ENCODE data around the gene CBL.
A peak's percentile ranks its signal among the peaks of the same experiment; 100 is the strongest.
"Not testable (repeated sequence)": the region's sequence is repeated elsewhere in the genome, so short reads cannot be mapped to it uniquely, and the experiment has no call there.

CBL gene

DNA sequence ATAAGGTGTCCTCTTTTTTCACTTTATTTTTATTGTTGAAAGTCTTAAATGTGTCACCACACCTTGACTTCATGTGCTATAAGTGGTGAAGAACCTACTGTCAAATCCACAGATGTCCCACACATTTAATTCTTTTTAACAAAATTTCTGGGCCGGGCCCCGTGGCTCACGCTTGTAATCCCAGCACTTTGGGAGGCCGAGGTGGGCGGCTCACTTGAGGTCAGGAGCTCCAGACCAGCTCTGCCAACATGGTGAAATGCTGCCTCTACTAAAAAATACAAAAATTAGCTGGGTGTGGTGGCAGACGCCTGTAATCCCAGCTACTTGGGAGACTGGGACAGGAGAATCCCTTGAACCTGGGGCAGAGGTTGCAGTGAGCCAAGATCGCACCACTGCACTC is 3.0 kb downstream of the CBL start:
- DNase-seq (ENCODE audit: low read depth in 2 of 2) = no peak

DNA sequence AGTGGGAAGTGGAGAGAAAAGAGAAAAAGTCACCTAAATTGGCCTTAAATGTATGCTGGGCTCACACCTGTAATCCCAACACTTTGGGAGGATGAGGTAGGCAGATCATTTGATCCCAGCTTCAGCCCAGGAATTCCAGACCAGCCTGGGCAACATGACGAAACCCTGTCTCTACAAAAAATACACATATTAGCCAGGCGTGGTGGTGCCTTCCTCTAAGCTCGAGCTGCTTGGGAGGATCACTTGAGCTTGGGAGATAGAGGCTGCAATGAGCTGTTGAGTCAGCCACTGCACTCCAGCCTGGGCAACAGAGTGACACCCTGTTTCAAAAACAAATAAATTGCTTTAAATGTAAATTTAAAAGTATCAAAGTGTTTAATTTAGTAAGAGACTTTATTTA is 3.9 kb downstream of the CBL start:
- no peak for DNase-seq (ENCODE audit: low read depth in 2 of 2)

- DNase-seq (ENCODE audit: low read depth in 2 of 2) = peak in 1 of 2 donors; percentile 5
Observed at GRCh38 chr11:119218141-119218878, 12.2 kb downstream of the CBL start.

DNA sequence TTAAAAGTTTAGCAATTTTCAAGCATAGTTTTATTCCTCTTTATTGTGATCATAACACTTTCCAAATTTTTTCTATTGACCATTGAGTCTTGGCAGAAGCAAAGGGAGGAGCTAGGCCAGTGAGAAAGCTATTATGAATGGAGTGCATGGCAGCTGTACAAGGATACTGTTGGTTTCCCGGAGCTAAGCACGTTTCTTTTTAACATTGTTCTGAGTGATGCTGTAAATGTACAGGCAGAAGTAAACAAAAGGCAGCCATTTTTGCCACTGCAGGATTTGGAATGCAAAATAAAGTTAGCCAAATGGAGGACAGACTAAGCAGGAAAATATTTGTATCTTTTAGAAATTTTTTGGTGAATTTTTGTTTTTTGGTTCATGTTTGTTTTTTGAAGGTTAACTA is 16.2 kb downstream of the CBL start:
- no peak for DNase-seq (ENCODE audit: low read depth in 2 of 2)

GRCh38 chr11:119222891-119223290 is 16.8 kb downstream of the CBL start:
- no peak for DNase-seq (ENCODE audit: low read depth in 2 of 2)

GRCh38 chr11:119223856-119224255 is 17.7 kb downstream of the CBL start:
- no peak for DNase-seq (ENCODE audit: low read depth in 2 of 2)

DNA sequence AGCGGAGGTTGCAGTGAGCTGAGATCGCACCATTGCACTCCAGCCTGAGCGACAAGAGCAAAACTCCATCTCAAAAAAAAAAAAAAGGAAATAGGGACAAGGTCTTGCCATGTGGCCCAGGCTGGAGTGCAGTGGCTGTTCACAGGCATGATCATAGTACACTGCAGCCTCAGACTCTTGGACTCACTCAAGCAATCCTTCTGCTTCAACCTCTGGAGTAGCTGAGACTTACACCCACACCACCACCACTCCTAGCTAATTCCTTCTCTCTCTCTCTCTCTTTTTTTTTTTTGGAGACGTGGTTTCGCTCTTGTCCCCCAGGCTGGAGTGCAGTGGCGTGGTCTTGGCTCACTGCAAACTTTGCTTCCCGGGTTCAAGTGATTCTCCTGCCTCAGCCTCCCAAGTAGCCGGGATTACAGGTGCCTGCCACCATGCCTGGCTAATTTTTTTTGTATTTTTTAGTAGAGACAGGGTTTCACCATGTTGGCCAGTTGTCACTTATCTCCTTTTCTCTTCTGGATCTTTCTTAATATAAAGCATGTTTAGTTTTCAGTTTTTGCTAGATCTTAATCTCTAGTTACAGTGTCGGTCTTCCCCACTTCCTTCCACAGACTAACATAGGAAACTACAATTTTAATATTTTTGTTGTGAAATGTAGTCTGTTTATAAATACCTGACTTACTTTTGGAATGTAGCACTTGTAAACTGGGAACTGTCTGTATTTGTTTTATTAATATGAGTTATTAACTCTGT is 22.6 kb downstream of the CBL start:
- not testable (repeated sequence) for DNase-seq (ENCODE audit: low read depth in 2 of 2)

GRCh38 chr11:119229288-119229672 is 23.1 kb downstream of the CBL start:
- DNase-seq (ENCODE audit: low read depth in 2 of 2) = no peak

DNA sequence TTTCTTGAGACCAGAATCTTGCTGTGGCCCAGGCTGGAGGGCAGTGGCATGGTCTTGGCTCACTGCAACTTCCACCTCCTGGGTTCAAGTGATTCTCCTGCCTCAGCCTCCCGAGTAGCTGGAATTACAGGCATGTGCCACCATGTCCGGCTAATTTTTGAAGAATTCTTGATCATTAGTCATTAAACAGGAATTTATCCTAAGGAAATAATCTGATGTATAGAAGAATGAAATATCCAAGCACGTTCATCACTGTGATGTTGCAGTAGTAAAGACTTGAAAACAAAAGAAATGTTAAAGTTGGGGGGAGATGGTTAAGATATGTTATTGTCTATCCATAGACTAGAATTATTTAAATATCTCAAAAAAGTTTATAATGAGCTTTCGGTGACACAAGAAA is 23.6 kb downstream of the CBL start:
- no peak for DNase-seq (ENCODE audit: low read depth in 2 of 2)

- no peak for DNase-seq (ENCODE audit: low read depth in 2 of 2)
Observed at GRCh38 chr11:119236490-119236889, 30.4 kb downstream of the CBL start.

GRCh38 chr11:119236891-119237290 is 30.8 kb downstream of the CBL start:
- DNase-seq (ENCODE audit: low read depth in 2 of 2) = no peak

DNA sequence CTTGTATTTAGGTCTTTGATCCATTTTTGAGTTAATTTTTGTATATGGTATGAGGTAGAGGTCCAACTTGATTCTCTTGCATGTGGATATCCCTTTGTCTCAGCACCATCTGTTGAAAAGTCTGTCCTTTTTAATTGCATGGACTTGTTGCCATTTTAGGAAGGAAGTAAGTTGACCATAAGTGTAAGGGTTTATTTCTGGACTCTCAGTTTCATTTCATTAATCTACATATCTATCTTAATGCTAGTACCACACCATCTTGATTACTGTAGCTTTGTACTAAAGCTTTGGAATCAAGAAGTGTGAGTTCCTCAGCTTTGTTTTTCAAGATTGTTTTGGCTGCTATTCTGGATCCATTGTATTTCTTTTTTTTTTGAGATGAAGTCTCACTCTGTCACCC is 31.4 kb downstream of the CBL start:
- DNase-seq (ENCODE audit: low read depth in 2 of 2) = no peak

- DNase-seq (ENCODE audit: low read depth in 2 of 2) = no peak
Observed at GRCh38 chr11:119248750-119249670, 42.9 kb downstream of the CBL start.

- DNase-seq (ENCODE audit: low read depth in 2 of 2) = no peak
Observed at GRCh38 chr11:119249671-119250010, 43.5 kb downstream of the CBL start.

DNA sequence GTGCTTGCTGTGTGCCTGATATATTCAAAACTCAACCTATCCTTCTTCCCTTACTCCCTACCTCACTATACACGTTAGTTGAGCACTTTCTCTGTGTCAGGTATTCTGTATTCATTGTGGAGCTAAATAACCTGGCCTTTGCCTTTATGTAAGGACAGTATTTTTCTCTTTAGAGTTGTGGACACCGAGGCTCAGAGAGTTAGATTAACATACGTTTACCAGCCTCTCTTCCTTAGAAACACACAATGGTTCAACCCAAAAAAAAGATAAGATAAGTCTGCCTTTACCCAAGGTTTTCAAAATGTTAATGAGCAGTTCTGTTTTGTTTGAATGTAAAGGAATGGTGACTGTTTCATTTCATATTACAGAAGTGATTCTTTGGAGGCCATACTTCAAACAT is 45.0 kb downstream of the CBL start:
- DNase-seq (ENCODE audit: low read depth in 2 of 2) = no peak

- DNase-seq (ENCODE audit: low read depth in 2 of 2) = peak; percentile 14 to 20
Observed at GRCh38 chr11:119254239-119254638, 48.1 kb downstream of the CBL start.

DNA sequence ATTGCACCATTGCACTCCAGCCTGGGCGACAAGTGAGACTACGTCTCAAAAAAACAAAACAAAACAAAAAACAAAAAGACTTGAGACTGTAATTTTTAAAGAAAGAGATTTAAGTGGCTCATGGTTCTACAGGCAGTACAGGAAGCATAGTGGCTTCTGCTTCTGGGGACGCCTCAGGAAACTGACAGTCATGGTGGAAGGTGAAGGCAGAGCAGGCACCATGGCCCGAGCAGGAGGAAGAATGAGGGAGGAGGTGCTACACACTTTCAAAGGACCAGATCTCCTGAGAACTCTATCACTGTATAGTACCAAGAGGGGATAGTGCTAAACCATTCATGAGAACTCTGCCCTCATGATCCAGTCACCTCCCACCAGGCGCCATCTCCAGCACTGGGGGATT is 52.0 kb downstream of the CBL start:
- no peak for DNase-seq (ENCODE audit: low read depth in 2 of 2)

DNA sequence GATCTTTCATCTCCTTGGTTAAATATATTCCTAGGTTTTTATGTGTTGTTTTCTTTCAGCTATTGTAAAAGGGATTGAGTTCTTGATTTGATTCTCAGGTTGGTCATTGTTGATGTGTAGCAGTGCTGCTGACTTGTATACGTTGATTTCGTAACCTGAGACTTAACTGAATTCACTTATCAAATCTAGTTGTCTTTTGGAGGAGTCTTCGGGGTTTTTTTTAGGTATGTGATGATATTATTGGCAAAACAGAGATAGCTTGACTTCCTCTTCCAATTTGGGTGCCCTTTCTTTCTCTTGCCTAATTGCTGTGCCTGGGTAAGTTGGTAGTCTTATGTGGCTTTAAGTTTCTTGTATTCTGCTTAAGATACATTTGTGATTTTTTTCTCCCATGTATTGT is 52.8 kb downstream of the CBL start:
- DNase-seq (ENCODE audit: low read depth in 2 of 2) = no peak

- DNase-seq (ENCODE audit: low read depth in 2 of 2) = no peak
Observed at GRCh38 chr11:119262668-119263351, 56.7 kb downstream of the CBL start.

DNA sequence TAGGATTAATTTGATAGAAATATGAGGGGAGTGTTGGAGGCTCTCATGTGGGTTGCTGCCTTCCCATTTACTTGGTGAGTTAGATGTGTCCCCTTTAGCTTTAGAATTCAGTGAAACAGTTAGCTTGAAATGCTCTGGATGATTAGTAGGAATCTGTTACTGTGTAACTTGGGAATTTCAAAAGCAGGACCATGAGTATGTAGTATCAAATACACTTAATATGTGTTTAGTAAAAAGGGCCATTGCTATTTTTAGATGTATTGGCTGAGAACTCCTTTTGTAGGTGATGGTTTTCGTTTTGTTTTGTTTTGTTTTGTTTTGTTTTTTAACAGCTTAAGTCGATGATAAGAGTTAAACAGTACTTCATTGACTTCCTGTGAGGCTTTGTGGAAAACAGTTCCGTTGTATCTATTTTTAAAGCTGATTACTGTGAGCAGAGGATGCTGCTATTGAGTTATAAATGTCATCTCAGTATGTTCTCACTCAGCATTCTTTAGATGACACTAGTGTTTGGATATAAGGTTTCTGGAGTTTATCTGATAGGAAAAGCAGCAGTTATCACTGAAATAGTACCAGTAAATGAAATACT is 57.3 kb downstream of the CBL start:
- DNase-seq (ENCODE audit: low read depth in 2 of 2) = no peak

- no peak for DNase-seq (ENCODE audit: low read depth in 2 of 2)
Observed at GRCh38 chr11:119266063-119266462, 59.9 kb downstream of the CBL start.

Data from stimulated activated CD8-positive, alpha-beta memory T cell treated with anti-CD3 and anti-CD28 coated beads, Interleukin-7, amount 100 ng/mL, for 4 hours (primary cell).